ENCODE results near the gene NPHP4. TPM values are rescaled to one million over a fixed set of nuclear protein-coding genes. Genes with fewer than 3 reads are reported as not detected.

NPHP4 gene
- total RNA-seq, 1 experiment from 2014 or later, result 18.8 TPM

DNA sequence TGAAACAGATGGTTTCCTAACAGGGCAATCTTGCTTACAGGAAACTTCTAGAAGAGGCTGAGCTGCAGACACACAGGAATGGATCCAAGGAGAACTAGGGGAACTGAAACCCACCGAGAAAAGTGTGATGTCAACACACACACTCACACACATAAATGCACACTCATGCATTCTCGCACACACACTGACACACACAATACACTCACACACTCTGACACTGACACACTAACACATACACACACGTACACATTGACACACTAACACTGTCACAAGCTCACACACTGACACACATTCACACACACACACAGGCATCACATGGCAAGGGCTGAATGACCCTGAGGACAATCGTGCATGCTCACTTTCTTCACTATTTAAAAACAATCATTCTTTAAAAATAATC is 142.7 kb downstream of the NPHP4 start:
- H3K36me3 ChIP-seq (ENCODE audit: low read depth, low read length), result no peaks in the 10 kb centered on the region
- intact Hi-C loops (cut with micrococcal nuclease), result no loop called here
- no peak overlapping the region for H2AFZ ChIP-seq (ENCODE audit: low read length)
- ChIA-PET CTCF (no interaction called here), POLR2A (ENCODE audit: unreplicated experiment) (no interaction called here)
- BruUV-seq (replicated peaks), result no TSS peak
- H3K4me2 ChIP-seq (ENCODE audit: low read length), result no peak overlapping the region
- H3K4me1 ChIP-seq (ENCODE audit: insufficient read depth, low read length), result no peaks in the 10 kb centered on the region
- no peaks in the 10 kb centered on the region for H3K9me3 ChIP-seq (ENCODE audit: low read length)
- peaks cover 27% of the 10 kb centered on the region for H3K27me3 ChIP-seq (ENCODE audit: low read length)
- no peaks in the 10 kb centered on the region for H3F3A ChIP-seq (ENCODE audit: low read length, unreplicated experiment)
- no peaks in the 10 kb centered on the region for H3K9me2 ChIP-seq (replicated peaks; ENCODE audit: low read length)
- no peaks in the 10 kb centered on the region for H3K79me2 ChIP-seq (ENCODE audit: low read length)
- no peak for TF ChIP-seq EZH2 (IDR thresholded peaks at IDR 0.05; ENCODE audit: low read length, unreplicated experiment)
- TF ChIP-seq, protein P1, sequence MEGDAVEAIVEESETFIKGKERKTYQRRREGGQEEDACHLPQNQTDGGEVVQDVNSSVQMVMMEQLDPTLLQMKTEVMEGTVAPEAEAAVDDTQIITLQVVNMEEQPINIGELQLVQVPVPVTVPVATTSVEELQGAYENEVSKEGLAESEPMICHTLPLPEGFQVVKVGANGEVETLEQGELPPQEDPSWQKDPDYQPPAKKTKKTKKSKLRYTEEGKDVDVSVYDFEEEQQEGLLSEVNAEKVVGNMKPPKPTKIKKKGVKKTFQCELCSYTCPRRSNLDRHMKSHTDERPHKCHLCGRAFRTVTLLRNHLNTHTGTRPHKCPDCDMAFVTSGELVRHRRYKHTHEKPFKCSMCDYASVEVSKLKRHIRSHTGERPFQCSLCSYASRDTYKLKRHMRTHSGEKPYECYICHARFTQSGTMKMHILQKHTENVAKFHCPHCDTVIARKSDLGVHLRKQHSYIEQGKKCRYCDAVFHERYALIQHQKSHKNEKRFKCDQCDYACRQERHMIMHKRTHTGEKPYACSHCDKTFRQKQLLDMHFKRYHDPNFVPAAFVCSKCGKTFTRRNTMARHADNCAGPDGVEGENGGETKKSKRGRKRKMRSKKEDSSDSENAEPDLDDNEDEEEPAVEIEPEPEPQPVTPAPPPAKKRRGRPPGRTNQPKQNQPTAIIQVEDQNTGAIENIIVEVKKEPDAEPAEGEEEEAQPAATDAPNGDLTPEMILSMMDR (conservative IDR thresholded peaks at IDR 0.05; ENCODE audit: low read depth, low read length), result no peak
- no peak for TF ChIP-seq EZH2phosphoT487 (IDR thresholded peaks at IDR 0.05; ENCODE audit: borderline replicate concordance, low read length)
- DNase-seq (no peak), ATAC-seq (no peak)
- no peak overlapping the region for H3K4me3 ChIP-seq (ENCODE audit: low read length)
- H3K9ac ChIP-seq (ENCODE audit: low read length), result no peak overlapping the region
- no peaks in the 10 kb centered on the region for H4K20me1 ChIP-seq (ENCODE audit: low read length)
- no peak overlapping the region for H3K27ac ChIP-seq (ENCODE audit: low read length)

DNA sequence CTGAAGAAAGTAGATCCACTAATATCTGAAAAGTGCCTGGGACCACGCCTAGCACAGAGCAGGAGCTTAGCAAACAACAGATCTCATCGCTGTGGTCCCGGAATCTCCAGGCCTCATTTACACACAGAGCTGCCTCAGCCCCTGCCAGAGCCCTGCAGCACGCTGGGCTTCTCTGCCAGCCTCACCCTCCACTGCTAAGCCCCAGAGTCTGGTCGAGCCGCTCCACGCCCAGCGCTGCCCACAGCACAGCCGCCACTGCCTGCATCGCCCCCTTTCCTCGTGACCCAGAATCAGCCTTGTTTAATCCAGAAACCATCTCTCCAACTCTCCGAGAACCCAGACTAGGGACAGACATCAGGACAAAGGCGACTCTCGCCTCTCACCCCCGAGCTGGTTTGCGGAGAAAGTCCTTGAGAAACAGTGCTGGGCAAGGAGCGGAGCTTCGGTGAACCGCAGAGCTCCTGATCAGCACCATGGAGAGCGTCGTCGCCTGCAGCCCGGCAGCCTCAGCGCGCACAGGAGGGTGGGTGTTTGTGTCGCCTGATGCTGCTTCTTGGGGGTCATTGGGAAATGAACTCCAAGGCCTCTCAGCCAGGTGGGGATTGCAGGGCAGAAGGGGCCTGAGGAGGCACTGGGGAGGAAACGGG is 145.1 kb downstream of the NPHP4 start:
- CTCF ChIA-PET, result no interaction called here
- no peaks in the 10 kb centered on the region for H3K79me2 ChIP-seq (ENCODE audit: low read length)
- H3K9ac ChIP-seq (ENCODE audit: low read length), result no peak overlapping the region
- H4K20me1 ChIP-seq (ENCODE audit: low read length), result peaks cover 4% of the 10 kb centered on the region; the same call in 1 of the 2 replicates
- no peaks in the 10 kb centered on the region for H3F3A ChIP-seq (ENCODE audit: low read length, unreplicated experiment)
- H3K4me3 ChIP-seq (ENCODE audit: low read length), result no peak overlapping the region
- no peak overlapping the region for H3K4me2 ChIP-seq (ENCODE audit: low read length)
- no peaks in the 10 kb centered on the region for H3K36me3 ChIP-seq (ENCODE audit: low read depth, low read length)
- intact Hi-C loops (cut with micrococcal nuclease), result no loop called here
- BruUV-seq (replicated peaks), result no TSS peak
- TF ChIP-seq, protein P1 (conservative IDR thresholded peaks at IDR 0.05; ENCODE audit: low read depth, low read length), result no peak
- TF ChIP-seq EZH2phosphoT487 (IDR thresholded peaks at IDR 0.05; ENCODE audit: borderline replicate concordance, low read length) (no peak), EZH2 (IDR thresholded peaks at IDR 0.05; ENCODE audit: low read length, unreplicated experiment) (no peak)
- peaks cover 45% of the 10 kb centered on the region for H3K27me3 ChIP-seq (ENCODE audit: low read length)
- no peaks in the 10 kb centered on the region for H3K4me1 ChIP-seq (ENCODE audit: insufficient read depth, low read length)
- POLR2A ChIA-PET (ENCODE audit: unreplicated experiment), result no interaction called here
- no peak for DNase-seq
- H3K9me3 ChIP-seq (ENCODE audit: low read length), result no peaks in the 10 kb centered on the region
- H3K27ac ChIP-seq (ENCODE audit: low read length), result no peak overlapping the region
- no peak overlapping the region for H2AFZ ChIP-seq (ENCODE audit: low read length)
- no peak for ATAC-seq
- H3K9me2 ChIP-seq (replicated peaks; ENCODE audit: low read length), result no peaks in the 10 kb centered on the region

DNA sequence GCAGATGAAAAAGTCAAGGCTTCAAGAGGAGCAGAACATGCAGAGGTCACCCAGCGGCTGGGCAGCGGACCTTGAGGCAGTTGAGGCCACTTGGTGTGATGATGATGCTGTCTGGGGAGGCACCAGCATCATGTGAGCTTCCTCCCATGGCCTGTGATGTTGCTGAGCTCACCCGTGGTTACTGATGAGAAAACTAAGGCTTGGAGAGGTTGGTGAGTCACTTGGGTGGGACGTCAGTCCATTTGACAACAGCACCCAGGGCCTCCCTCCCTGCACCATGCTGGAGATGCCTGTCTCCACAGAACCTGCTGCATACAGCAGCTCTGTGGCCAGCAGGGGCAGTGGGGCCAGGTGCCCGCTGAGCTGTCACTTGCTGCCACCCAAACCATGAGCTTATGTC is 146.8 kb downstream of the NPHP4 start:
- CTCF ChIA-PET, result no interaction called here
- peaks cover 58% of the 10 kb centered on the region for H3K27me3 ChIP-seq (ENCODE audit: low read length)

More for the DNA sequence above, 146.8 kb downstream of the NPHP4 start:
- no peaks in the 10 kb centered on the region for H3K9me3 ChIP-seq (ENCODE audit: low read length)
- no peak overlapping the region for H2AFZ ChIP-seq (ENCODE audit: low read length)
- H3F3A ChIP-seq (ENCODE audit: low read length, unreplicated experiment), result no peaks in the 10 kb centered on the region
- no peak overlapping the region for H3K4me2 ChIP-seq (ENCODE audit: low read length)
- intact Hi-C loops (cut with micrococcal nuclease), result no loop called here
- ATAC-seq, result no peak; the same call in 1 of the 2 replicates
- no peak for DNase-seq
- H3K4me3 ChIP-seq (ENCODE audit: low read length), result no peak overlapping the region
- BruUV-seq (replicated peaks), result no TSS peak
- no peak overlapping the region for H3K9ac ChIP-seq (ENCODE audit: low read length)
- no peaks in the 10 kb centered on the region for H3K79me2 ChIP-seq (ENCODE audit: low read length)
- H3K9me2 ChIP-seq (replicated peaks; ENCODE audit: low read length), result no peaks in the 10 kb centered on the region
- no peaks in the 10 kb centered on the region for H3K4me1 ChIP-seq (ENCODE audit: insufficient read depth, low read length)
- H3K36me3 ChIP-seq (ENCODE audit: low read depth, low read length), result no peaks in the 10 kb centered on the region
- POLR2A ChIA-PET (ENCODE audit: unreplicated experiment), result no interaction called here
- TF ChIP-seq EZH2phosphoT487 (IDR thresholded peaks at IDR 0.05; ENCODE audit: borderline replicate concordance, low read length), result no peak
- TF ChIP-seq, protein P1 (conservative IDR thresholded peaks at IDR 0.05; ENCODE audit: low read depth, low read length), result no peak
- TF ChIP-seq EZH2 (IDR thresholded peaks at IDR 0.05; ENCODE audit: low read length, unreplicated experiment), result no peak
- peaks cover 4% of the 10 kb centered on the region; the same call in 1 of the 2 replicates for H4K20me1 ChIP-seq (ENCODE audit: low read length)
- H3K27ac ChIP-seq (ENCODE audit: low read length), result no peak overlapping the region
